Fibroblast of the aortic adventitia (primary cell): ENCODE measurements around the gene AP1M1. TPM values are rescaled to one million over a fixed set of nuclear protein-coding genes. Genes with fewer than 3 reads are reported as not detected.
A peak's percentile ranks its signal among the peaks of the same experiment; 100 is the strongest.

Source experiments
- DNase-seq: peaks from one replicate; pipeline ENCODE4 v3.0.0-alpha.2; 2010; ENCODE audit warnings: low read depth
- H3K4me3 ChIP-seq: 2 replicates; pipeline ENCODE4 v1.5.1; 2011; ENCODE audit warnings: low read depth, mild to moderate bottlenecking, control low read depth, low read length, moderate library complexity
- total RNA-seq: library from RNA; depleted of rRNA; stranded (reverse); fragments of >200 nt; gene quantifications from 2 replicates; pipeline ENCODE4 v1.2.3, GENCODE V29; 2012; ENCODE audit warnings: low replicate concordance
- TF ChIP-seq, protein P1 (sequence below): IDR thresholded peaks from 2 replicates; pipeline ENCODE4 v1.5.1; 2011; ENCODE audit warnings: mild to moderate bottlenecking, low read length, control low read depth, inconsistent platforms; ENCODE audit not compliant: insufficient read depth

Gene AP1M1
- total RNA-seq, 1 donor, result 78.5 TPM

DNA sequence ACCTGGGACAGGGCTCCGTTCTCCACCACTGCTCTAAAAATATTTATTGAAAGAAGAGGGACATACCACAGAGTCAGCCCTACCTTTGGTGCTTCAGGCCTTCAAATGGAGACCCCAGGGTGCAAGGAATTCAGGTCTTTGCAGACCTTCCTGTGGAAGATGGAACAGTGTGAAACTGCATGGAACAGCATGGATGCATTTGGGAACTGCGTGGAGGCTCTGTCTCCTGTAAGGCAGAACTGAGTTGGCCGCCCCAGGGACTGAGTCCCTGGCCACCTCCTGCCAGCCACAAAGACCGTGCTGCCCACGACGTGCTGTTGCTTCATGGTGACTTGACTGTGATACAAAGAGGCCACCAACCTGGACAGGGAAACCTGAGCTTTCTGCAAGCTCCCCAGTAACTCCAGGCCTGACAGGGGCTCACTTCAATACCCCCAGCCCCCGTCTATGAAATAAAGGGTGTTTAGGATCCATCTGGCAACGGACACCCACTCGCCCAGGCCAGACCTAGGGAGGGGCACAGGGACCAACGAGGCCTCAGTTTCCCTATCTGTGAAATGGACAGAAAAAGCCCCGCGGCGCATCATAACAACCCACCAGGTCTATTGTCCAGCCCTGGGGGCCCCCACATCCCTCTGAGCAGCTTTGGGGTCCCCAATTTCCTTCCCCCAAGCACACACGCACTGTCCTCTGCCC, 68.3 kb downstream of the AP1M1 start:
- no peak for DNase-seq
- H3K4me3 ChIP-seq, result no peak overlapping the region
- TF ChIP-seq, protein P1, sequence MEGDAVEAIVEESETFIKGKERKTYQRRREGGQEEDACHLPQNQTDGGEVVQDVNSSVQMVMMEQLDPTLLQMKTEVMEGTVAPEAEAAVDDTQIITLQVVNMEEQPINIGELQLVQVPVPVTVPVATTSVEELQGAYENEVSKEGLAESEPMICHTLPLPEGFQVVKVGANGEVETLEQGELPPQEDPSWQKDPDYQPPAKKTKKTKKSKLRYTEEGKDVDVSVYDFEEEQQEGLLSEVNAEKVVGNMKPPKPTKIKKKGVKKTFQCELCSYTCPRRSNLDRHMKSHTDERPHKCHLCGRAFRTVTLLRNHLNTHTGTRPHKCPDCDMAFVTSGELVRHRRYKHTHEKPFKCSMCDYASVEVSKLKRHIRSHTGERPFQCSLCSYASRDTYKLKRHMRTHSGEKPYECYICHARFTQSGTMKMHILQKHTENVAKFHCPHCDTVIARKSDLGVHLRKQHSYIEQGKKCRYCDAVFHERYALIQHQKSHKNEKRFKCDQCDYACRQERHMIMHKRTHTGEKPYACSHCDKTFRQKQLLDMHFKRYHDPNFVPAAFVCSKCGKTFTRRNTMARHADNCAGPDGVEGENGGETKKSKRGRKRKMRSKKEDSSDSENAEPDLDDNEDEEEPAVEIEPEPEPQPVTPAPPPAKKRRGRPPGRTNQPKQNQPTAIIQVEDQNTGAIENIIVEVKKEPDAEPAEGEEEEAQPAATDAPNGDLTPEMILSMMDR, result no peak

GRCh38 chr19:16266586-16266942, 68.9 kb downstream of the AP1M1 start:
- no peak for DNase-seq
- TF ChIP-seq, protein P1, result no peak
- no peak overlapping the region for H3K4me3 ChIP-seq

DNA sequence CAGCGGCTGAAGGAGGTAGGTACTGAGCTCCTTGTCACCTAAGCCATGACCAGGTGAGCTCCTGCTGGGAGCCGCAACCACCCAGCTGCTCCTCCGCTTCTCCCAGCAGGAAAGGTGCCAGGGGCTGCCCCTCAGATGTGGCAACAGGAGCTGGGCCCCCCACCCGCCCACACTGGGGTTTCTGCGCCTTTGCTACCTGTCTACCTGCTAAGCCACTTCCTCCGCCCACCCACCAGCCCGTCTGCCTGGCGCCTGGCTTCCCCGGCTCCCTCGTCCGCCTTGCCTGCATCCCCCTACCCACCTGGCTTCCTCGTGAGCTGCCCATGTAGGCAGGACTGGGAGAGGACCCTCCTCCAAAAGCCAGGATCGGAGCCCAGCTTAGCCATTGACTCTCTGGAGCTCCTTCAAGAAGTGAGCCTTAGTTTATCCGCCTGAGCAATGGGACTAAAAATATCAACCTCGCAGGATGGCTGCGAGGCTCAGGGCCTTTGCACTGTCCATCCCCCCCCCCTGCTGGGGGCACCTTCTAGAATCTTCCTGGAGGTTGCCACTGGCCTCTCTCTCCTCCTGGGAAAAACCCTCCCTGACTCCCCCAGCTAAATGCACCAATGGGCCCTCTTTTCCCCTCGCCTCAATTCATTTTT, 71.1 kb downstream of the AP1M1 start:
- TF ChIP-seq, protein P1, result no peak
- no peak overlapping the region for H3K4me3 ChIP-seq

DNA sequence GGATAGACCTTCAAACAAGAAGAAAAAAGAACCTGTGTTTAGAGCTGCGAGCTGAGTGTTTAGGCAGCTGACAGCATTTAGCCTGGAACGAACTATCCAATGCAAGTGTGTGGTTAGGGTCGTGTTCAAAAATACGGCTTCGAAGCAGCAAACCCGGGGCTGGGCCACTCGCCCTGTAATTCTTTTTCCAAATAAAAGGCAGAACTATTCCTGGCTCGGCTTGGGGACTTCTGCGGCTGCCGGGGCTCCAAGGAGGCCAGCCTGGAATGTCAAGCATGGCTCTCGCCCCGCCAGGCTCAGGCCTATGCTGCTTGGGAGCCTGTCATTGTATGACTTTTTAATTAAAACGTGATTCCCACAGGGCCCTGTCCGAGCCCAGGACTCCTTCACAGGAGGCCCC, 75.2 kb downstream of the AP1M1 start:
- peak; percentile 30 for DNase-seq
- no peak overlapping the region for H3K4me3 ChIP-seq
- TF ChIP-seq, protein P1, result no peak

More for the DNA sequence above, 71.1 kb downstream of the AP1M1 start:
- no peak for DNase-seq

DNA sequence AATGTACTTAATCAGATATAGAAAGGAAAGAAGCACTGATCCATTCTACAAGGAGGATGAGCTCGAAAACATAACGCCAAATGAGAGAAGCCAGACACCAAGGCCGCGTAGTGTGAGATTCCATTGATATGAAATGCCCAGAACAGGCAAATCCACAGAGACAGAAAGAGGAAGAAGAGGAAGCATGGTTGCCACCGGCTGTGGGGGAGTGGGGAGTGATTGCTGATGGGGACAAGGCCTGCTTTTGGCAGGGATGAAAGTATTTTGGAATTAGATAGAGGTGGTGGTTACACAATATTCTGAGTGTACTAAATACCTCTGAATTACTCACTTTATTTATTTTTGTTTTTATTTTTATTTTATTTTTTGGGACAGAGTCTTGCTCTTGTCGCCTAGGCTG, 76.7 kb downstream of the AP1M1 start:
- H3K4me3 ChIP-seq, result no peak overlapping the region
- TF ChIP-seq, protein P1, result no peak
- DNase-seq, result peak; percentile 25

DNA sequence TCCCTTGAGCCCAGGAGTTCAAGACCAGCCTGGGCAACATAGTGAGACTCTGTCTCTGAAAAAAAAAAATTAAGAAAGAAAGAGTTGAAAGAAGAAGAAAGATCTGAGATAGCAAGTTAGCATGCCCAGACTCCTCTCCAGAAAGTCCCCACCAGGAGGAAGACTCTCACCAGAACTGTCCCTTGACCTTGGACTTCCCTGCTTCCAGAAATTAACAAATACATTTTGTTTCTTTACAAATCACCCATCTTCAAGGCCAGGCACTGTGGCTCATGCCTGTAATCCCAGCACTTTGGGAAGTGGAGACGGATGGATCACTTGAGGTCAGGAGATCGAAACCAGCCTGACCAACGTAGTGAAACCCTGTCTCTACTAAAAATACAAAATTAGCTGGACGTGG, 82.6 kb downstream of the AP1M1 start:
- no peak for DNase-seq
- H3K4me3 ChIP-seq, result no peak overlapping the region
- TF ChIP-seq, protein P1, result no peak
